ENCODE measurements around the gene TMEM256. TPM values are rescaled to one million over a fixed set of nuclear protein-coding genes. Genes with fewer than 3 reads are reported as not detected.
"Not testable (repeated sequence)": the region's sequence is repeated elsewhere in the genome, so short reads cannot be mapped to it uniquely, and the experiment has no call there.

Gene TMEM256
- total RNA-seq, 2 experiments from 2014 or later = 42.7 to 44.3 TPM

DNA sequence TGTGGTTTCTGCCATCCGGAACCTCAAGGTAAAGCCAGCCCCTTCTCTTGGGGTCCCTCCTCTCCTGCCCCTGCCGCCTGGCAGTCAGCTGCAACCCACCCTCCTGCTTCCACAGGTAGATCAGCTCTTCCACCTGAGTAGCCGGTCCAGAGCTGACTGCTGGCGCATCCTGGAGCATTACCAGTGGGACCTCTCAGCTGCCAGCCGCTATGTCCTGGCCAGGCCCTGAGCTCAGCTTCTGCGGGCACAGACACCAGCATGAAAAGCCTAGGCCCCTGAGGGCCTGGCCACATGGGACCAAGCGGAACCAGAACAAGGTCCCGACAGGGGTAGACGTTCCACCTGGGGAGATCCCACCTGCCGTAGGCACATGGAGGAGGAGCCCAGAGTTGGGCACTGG, 15.0 kb downstream of the TMEM256 start:
- Mint-ChIP-seq H3K9me3 (no peaks in the 10 kb centered on the region), H3K27me3 (no peaks in the 10 kb centered on the region), H3K27ac (no peak overlapping the region), H3K4me3 (no peak overlapping the region), H3K36me3 (peaks cover 15% of the 10 kb centered on the region), H3K4me1 (peaks cover 21% of the 10 kb centered on the region)
- DNase-seq = no peak

DNA sequence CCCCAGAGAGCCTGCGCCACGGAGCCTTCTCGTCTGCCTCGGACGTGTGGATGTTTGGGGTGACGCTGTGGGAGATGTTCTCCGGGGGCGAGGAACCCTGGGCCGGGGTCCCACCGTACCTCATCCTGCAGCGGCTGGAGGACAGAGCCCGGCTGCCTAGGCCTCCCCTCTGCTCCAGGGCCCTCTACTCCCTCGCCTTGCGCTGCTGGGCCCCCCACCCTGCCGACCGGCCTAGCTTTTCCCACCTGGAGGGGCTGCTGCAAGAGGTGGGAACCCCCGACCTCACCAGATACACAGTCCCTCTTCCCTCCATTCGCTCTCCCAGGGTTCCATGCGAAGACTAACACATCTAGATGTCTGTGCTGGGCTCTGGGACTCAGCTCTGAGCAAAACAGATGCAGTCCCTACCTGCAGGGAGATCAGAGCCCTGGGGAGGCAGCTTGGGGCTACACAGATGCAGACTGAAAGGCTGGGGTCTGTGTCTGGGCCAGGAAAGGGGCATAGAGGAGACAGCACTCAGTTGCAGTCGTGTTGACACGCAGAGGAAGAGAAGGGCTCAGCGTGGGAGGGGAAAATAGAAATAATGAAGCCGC, 19.3 kb downstream of the TMEM256 start:
- peak overlapping the region; percentile 83 for H3K4me3 Mint-ChIP-seq

DNA sequence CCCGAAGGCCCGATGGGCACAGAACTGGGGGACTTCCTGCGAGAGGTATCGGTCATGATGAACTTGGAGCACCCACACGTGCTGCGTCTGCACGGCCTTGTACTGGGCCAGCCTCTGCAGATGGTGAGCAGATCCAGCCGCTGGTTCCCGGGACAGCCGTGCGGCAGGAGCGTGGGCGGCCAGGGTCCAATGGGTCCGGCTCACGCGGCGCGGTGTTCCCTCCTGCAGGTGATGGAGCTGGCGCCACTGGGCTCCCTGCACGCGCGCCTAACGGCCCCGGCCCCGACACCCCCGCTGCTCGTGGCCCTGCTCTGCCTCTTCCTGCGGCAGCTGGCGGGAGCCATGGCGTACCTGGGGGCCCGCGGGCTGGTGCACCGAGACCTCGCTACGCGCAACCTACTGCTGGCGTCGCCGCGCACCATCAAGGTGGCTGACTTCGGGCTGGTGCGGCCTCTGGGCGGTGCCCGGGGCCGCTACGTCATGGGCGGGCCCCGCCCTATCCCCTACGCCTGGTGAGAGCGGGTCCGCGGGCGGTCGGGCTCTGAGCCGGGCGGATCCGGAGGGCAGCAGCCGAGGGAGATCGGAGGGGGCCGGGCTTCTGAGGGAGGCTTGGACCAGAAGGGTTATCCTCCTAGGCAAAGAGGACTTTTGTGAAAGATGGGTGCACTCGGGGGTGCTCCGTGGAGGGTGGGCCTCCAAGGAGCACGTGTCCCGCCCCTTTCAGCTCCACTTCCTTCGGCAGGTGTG, 20.0 kb downstream of the TMEM256 start:
- peak overlapping the region; percentile 83 for H3K4me3 Mint-ChIP-seq
- peak; percentile 83 for DNase-seq
- peaks cover 35% of the 10 kb centered on the region for H3K27me3 Mint-ChIP-seq
- H3K36me3 Mint-ChIP-seq = peaks cover 10% of the 10 kb centered on the region
- peaks cover 5% of the 10 kb centered on the region for H3K9me3 Mint-ChIP-seq
- peaks cover 10% of the 10 kb centered on the region for H3K4me1 Mint-ChIP-seq
- peak overlapping the region; percentile 88 for H3K27ac Mint-ChIP-seq

More for the DNA sequence above, 19.3 kb downstream of the TMEM256 start:
- no peaks in the 10 kb centered on the region for H3K9me3 Mint-ChIP-seq
- H3K36me3 Mint-ChIP-seq = peaks cover 7% of the 10 kb centered on the region
- H3K27ac Mint-ChIP-seq = peak overlapping the region; percentile 88
- DNase-seq = no peak
- peaks cover 29% of the 10 kb centered on the region for H3K27me3 Mint-ChIP-seq
- peaks cover 10% of the 10 kb centered on the region for H3K4me1 Mint-ChIP-seq

DNA sequence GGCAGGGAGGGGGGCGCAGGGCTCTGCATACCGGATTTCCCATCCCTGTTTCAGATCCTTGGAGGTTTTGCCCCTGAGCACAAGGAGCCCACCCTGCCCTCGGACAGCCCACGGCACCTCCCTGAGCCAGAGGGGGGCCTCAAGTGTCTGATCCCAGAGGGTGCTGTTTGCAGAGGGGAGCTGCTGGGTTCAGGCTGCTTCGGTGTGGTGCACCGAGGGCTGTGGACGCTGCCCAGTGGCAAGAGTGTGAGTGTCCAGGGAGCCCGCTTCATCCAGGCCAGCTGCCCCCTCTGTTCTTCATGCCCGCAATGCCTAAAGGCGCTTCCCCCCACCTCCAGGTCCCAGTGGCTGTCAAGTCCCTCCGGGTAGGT, 20.5 kb downstream of the TMEM256 start:
- Mint-ChIP-seq H3K4me1 (peaks cover 10% of the 10 kb centered on the region), H3K36me3 (peaks cover 8% of the 10 kb centered on the region), H3K27me3 (peaks cover 36% of the 10 kb centered on the region), H3K4me3 (peak overlapping the region; percentile 27), H3K9me3 (peaks cover 5% of the 10 kb centered on the region), H3K27ac (peak overlapping the region; percentile 40)
- DNase-seq = no peak

DNA sequence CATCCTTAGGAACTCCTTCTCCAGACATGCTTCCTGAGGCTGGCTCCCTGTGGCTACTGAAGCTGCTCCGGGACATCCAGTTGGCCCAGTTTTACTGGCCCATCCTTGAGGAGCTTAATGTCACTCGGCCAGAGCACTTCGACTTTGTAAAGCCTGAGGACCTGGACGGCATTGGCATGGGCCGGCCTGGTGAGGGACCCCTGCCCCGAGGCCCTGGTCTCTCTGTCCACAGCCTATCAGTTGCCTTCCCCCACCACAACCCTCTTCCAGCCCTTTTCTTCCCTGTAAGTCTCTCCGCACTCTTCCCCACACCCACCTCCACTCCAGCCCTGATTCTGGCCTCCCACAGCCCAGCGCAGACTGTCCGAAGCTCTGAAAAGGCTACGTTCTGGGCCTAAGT, 21.0 kb downstream of the TMEM256 start:
- peaks cover 10% of the 10 kb centered on the region for H3K4me1 Mint-ChIP-seq
- peaks cover 5% of the 10 kb centered on the region for H3K9me3 Mint-ChIP-seq
- peaks cover 39% of the 10 kb centered on the region for H3K27me3 Mint-ChIP-seq
- DNase-seq = no peak
- H3K36me3 Mint-ChIP-seq = peaks cover 8% of the 10 kb centered on the region
- H3K4me3 Mint-ChIP-seq = no peak overlapping the region
- no peak overlapping the region for H3K27ac Mint-ChIP-seq

DNA sequence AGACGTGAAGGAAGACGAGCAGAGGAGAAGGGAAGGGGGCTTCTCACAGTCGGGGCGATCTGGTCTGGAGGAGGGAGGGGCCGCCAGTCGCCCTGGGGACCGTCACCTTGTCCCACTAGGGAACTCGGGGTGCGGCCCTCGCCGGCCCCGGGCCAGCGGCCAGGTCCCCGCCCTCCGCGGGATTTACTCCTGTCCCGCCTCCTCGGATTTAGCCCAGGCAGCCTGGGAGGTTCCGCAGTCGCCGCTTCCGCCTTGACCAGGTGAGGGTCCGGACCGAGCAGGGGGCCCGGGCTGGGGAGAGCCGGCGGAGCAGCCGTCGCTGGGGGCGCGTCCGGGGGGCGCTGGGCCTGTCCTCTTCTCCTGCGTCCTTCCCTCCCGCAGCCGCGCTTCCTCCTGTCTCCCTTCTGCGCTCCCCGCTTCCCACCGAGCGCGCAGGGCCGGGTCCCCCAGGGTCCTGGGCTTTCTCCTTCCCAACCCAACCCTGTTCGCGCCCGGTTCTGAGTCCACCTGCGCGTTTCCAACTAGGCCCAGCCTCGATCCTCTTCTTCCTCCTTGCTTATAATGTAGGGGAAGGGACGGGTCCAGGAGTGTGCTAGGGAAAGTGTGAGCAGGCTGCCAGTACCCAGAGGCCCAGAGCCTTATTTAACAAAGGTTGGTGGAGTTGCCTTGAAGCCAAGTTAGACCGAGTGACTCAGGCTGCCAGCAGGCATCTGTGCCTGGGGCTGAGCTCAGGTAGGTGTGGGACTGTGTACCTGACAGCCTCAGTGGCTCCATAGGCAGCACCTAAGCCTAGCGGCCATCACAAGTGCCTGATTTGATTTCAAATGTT, 22.8 kb downstream of the TMEM256 start, which contains the start of gene TNK1:
Gene TNK1 (plus strand): TSS at position 235 of the 829 bp plus-strand sequence. CDS start 1,838 bp downstream, outside the sequence.
- Mint-ChIP-seq H3K27me3 (peaks cover 52% of the 10 kb centered on the region), H3K4me3 (no peak within 1 kb of the TSS), H3K9me3 (peaks cover 5% of the 10 kb centered on the region), H3K27ac (no peak within 1 kb of the TSS), H3K36me3 (peaks cover 8% of the 10 kb centered on the region), H3K4me1 (peaks cover 10% of the 10 kb centered on the region)
- DNase-seq = no peak

DNA sequence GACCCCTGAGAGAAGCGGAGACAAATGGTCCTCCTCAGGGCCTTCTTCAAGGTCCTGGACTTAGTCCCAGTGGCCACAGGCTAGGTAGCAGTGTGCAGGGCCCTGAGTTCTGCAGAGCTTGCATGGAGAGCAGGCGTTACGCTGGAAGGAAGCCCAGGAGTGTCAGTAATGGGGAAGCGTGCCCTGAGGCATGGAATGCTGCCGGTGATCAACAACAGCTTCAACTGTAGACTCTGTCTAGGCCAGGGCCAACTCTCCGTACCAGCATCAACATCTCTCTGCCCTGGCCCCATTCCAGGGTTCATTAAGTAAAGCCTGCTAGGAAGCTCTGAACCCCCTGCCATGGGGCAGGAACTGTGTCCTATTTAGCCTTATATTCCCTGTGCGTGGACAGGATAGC, 23.6 kb downstream of the TMEM256 start:
- Mint-ChIP-seq H3K27me3 (peaks cover 52% of the 10 kb centered on the region), H3K27ac (no peak overlapping the region), H3K4me1 (peaks cover 10% of the 10 kb centered on the region), H3K9me3 (peaks cover 5% of the 10 kb centered on the region), H3K36me3 (peaks cover 8% of the 10 kb centered on the region), H3K4me3 (no peak overlapping the region)
- DNase-seq = no peak

DNA sequence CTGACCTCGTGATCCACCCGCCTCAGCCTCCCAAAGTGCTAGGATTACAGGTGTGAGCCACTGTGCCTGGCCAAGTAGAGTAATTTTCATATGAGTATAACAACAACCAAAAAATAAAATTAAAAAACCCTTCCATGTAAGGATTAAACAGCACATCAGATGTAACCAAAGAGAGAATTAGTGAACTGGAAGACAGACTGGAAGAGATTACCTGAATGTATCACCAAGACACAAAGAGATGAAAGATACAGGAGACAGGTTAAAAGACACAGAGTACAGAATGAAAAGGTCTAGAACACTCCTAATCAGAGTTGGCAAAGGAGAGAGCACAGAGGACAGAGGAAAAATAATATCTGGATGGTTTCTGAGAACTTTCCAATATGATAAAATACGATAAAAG, 24.8 kb downstream of the TMEM256 start:
- H3K27me3 Mint-ChIP-seq = peaks cover 58% of the 10 kb centered on the region
- no peak for DNase-seq
- no peak overlapping the region for H3K27ac Mint-ChIP-seq
- H3K36me3 Mint-ChIP-seq = peaks cover 6% of the 10 kb centered on the region
- peaks cover 5% of the 10 kb centered on the region for H3K9me3 Mint-ChIP-seq
- H3K4me3 Mint-ChIP-seq = no peak overlapping the region
- peaks cover 5% of the 10 kb centered on the region for H3K4me1 Mint-ChIP-seq

DNA sequence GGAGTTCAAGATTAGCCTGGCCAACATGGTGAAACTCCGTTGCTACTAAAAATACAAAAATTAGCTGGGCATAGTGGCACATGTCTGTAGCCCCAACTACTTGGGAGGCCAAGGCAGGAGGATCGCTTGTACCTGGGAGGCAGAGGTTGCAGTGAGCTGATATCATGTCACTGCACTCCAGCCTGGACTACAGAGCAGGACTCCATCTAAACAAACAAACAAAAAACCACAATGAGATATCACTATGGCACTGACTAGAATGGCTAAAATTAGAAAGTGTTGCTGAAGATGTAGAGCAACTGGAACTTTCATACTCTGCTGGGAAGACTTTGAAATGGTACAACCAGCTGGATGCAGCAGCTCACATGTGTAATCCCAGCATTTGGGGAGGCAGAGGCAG, 29.5 kb downstream of the TMEM256 start:
- Mint-ChIP-seq H3K9me3 (peaks cover 4% of the 10 kb centered on the region), H3K27me3 (peaks cover 27% of the 10 kb centered on the region), H3K4me3 (no peak overlapping the region), H3K27ac (no peak overlapping the region), H3K36me3 (peaks cover 3% of the 10 kb centered on the region), H3K4me1 (no peaks in the 10 kb centered on the region)
- DNase-seq = no peak

DNA sequence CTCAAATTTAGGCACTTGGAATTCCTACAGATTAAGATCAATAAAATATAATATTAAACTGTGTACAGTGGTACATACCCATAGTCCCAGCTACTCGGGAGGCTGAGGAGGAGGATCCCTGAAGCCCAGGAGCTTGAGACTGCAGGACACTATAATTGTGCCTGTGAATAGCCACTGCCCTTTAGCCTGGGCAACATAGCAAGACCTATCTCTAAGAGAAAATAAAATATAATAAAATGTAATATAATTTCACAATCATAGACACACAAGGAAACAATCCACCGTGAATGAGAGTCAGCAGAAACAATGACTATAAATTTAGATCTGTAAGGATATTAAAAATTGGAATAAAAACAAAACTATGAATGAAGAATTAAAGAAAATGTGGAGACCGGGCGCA, 33.0 kb downstream of the TMEM256 start:
- no peak for DNase-seq
- no peaks in the 10 kb centered on the region for H3K4me1 Mint-ChIP-seq
- H3K27ac Mint-ChIP-seq = no peak overlapping the region
- H3K36me3 Mint-ChIP-seq = no peaks in the 10 kb centered on the region
- H3K9me3 Mint-ChIP-seq = no peaks in the 10 kb centered on the region
- H3K4me3 Mint-ChIP-seq = no peak overlapping the region
- peaks cover 6% of the 10 kb centered on the region for H3K27me3 Mint-ChIP-seq

DNA sequence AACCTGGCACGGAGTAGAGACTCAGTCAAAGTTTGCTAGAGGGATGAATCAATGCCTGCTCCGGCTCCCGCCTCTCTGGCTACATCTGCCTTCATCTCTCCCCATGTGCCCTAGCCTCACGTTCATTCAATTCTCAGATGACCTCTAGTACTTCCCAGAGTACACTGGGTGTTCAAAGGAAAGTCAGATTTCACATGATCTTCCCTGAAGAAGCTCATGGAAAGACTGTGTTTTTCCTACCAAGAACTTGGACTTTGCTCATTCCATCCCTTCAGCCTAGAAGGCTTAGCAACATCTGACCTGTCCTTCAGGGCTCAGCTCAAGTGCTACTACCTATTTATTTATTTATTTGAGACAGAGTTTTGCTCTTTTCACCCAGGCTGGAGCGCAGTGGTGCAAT, 34.1 kb downstream of the TMEM256 start:
- Mint-ChIP-seq H3K36me3 (no peaks in the 10 kb centered on the region), H3K27ac (no peak overlapping the region), H3K4me3 (no peak overlapping the region), H3K9me3 (no peaks in the 10 kb centered on the region), H3K4me1 (no peaks in the 10 kb centered on the region), H3K27me3 (peaks cover 6% of the 10 kb centered on the region)
- DNase-seq = no peak

DNA sequence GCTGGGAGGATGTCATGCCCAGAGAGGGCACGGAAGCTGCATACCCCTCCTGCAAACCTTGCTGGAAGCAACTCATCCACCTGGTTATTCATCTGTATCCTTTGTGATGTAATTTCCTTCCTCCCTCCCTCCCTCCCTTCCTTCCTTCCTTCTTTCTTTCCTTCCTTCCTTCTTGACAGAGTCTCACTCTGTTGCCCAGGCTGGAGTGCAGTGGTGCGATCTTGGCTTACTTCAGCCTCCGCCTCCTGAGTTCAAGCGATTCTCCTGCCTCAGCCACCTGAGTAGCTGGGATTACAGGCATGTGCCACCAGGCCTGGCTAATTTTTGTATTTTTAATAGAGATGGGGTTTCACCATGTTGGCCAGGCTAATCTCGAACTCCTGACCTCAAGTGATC, 35.3 kb downstream of the TMEM256 start:
- not testable (repeated sequence) for H3K27me3 Mint-ChIP-seq, H3K27ac Mint-ChIP-seq, H3K4me3 Mint-ChIP-seq, DNase-seq, H3K9me3 Mint-ChIP-seq, H3K4me1 Mint-ChIP-seq, H3K36me3 Mint-ChIP-seq

DNA sequence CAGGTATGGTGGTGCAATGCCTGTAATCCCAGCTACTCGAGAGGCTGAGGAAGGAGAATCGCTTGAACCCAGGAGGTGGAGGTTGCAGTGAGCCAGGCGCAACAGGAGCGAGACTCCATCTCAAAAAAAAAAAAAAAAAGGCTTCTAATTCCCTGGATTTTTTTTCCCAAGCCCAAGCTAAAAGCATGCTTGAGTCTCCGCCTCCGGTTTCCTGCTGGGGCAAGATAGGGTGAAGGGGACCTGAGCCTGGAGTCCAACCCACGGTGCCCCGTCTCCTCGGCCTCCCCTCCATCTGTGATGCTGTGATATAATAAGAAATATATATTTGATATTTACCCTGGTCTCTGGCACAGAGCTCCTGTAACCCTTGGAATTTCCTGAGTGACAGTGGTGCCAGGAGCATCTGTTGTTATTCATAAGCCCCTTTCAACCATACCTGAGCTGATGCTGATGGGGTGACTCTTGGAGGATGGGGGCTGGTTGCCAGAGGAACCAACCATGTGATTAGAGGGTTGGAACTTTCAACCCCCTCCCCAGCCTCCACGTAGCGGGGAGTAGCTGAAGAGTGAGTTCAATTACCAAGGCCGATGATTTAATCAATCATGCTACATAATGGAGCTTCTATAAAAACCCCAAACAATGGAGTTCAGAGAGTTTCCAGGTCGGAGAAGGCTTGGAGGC, 35.8 kb downstream of the TMEM256 start:
- H3K4me3 Mint-ChIP-seq = no peak overlapping the region
- no peaks in the 10 kb centered on the region for H3K27me3 Mint-ChIP-seq
- no peak for DNase-seq
- H3K4me1 Mint-ChIP-seq = no peaks in the 10 kb centered on the region
- H3K27ac Mint-ChIP-seq = no peak overlapping the region
- H3K36me3 Mint-ChIP-seq = no peaks in the 10 kb centered on the region
- H3K9me3 Mint-ChIP-seq = no peaks in the 10 kb centered on the region

DNA sequence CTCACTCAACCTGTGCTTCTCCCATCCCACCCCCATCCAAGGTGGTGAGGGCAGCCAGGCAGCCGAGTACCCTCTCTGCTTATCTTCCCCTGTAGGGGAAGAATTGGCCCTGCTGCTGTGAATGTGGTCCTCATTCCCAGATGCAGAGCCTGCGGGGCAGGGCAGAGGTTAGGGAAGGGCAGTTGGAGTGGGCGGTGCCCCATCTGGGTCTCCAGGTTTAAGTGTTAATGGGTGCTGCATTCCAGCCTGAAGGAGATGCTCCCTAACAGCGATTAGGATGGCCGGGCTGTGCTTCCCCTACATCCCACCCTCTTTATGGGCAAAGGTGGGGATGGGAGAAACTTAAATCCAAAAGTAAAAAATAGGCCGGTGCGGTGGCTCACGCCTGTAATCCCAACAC, 36.8 kb downstream of the TMEM256 start:
- no peak overlapping the region for H3K4me3 Mint-ChIP-seq
- no peak for DNase-seq
- H3K27ac Mint-ChIP-seq = no peak overlapping the region
- no peaks in the 10 kb centered on the region for H3K36me3 Mint-ChIP-seq
- H3K4me1 Mint-ChIP-seq = no peaks in the 10 kb centered on the region
- H3K27me3 Mint-ChIP-seq = no peaks in the 10 kb centered on the region
- no peaks in the 10 kb centered on the region for H3K9me3 Mint-ChIP-seq

DNA sequence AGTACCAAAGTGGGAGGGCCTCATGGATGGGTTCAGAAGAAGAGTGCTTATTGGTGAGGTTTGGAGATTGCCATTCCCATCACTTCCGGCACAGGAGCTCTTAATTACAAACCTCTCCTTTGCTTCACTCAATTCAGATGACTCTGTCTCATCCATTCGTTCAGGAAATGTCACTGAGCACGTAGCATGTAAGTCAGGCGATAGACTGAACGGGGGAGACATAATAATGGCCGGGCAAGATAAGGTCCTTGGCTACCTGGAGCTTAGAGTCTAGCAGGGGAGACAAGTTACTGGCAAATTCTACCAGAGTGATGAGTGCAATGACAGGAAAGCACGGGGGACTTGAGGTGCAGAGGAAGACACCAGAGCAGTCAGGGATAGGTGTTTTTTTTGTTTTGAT, 37.9 kb downstream of the TMEM256 start:
- H3K36me3 Mint-ChIP-seq, H3K4me3 Mint-ChIP-seq, H3K9me3 Mint-ChIP-seq, H3K27me3 Mint-ChIP-seq, H3K27ac Mint-ChIP-seq, H3K4me1 Mint-ChIP-seq, DNase-seq: not testable (repeated sequence)
